M059J (cell line): ENCODE results near the gene STC2. TPM values are rescaled to one million over a fixed set of nuclear protein-coding genes. Genes with fewer than 3 reads are reported as not detected.
A peak's percentile ranks its signal among the peaks of the same experiment; 100 is the strongest.

Experiments used
- DNase-seq: peaks from one replicate; pipeline ENCODE4 v3.0.0-alpha.2; 2012; ENCODE audit warnings: low read depth
- total RNA-seq: library from RNA; depleted of rRNA; stranded (reverse); fragments of >200 nt; shearing (Covaris generic); gene quantifications from 2 replicates; pipeline ENCODE4 v1.2.3, GENCODE V29; 2014

STC2 gene
- total RNA-seq, 1 experiment from 2014 or later = 328 TPM

DNA sequence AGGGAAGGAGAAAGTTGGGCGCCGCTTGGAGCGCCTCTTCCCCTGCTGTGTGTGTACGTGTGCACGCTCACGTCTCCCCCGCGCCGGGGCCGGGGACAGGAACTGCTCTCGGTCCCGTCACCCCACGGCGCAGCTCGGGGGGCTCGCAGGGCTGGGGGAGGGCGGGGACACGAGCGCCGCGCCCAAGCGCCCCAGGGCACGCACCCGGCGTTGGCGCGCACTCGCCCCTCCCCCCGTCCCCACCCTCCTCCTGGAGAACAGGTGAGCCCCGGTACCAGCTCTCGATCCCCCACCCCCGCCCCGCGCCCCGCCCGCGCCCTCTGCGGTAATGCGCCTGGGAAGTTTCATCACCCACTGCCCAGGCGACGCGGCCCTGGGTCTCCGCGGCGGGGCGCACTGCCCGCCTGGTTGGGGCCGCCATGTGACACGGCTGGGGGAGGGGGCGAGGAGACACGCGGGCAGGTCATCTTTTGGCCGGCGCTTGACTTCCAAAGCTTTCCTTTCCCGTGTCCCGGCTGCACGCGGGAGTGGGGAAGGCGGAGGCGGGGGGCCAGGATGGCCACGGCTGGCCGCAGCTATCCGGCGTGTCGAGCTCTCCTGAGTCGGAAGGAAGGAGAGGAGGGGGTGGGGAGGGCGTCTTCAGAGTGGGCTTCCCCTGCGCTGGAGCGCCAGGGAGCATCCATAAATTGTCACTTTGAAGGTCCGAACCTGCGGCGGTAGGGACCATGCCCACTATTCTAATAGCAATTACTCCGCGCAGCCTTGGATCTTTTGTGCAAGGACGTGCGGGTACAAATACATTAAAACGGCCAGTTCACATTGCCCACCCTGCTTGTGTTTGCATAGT, 1.5 kb upstream of the STC2 start:
- DNase-seq = peak; percentile 74

DNA sequence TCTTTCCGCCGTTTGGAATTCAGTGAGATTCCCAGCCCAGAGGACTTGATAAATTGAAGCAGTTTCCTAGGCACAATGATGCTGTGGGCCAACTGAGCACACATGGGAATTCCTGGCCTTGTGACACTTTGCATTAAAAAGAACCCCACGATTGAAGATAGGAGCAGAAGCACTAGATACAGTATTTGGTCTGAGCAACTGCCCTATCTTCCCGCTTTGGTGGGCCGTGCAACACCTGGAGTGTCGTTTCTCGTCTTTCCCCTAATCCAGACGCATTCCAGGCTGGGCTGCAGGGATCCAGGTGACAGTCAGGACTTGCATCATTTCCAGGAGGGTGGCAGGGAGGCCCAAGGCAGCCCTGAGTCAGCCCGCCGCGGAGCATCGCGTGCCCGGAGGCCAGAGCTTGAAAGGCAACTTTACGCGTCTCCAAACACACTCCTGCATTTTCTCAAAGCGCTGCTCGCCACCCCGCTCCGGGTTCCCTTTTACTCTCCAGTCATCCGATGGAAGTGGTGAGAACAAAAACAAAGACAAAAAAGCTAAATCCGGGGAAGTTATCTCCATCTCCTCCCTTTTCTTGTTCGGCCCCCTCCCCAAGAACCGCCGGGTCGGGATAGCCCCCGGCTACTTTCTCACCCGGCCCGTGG, 753 bp upstream of the STC2 start:
- peak; percentile 91 for DNase-seq

DNA sequence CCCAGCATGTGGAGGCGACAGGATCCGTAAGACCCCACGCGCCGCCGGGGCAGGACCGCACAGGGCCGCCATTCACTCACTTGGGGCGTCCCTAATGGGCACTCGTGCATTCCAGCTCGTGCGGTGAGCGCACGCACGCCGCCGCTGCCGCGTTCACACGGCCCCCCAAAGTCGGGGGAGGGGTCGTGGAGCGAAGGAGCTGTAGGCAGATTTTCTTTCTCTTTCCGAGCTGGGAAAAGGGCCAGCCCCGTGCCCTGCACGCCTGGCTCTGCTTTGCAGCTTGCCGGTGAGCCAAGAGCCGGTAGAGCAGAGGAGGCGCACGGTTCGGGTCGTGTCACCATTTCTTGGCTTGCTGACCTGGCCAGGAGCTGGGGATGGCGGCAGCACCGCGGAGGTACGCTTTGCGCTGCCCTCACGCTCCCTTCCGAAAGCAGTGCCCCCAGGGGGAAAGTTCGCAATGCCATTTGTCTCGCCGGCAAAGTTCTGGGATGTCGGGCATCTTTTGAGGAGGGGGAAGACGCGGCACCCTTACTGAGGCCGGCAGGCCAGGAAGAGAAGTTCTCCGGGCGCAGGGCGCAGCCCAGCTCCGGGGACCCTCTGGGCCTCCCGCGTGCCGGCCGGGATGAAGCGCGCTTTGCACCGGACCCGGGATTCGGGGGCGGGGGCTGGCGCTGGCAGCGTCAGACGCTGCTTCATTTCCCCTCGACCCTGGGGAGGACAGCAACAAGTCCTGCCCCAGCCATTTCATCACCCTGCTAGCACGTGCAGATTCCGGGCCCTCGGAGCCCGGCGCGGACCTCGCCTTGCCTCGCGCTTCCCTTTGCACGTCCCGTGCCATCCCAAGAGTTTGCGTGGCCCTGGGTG, 898 bp downstream of the STC2 start:
- peak; percentile 54 for DNase-seq

DNA sequence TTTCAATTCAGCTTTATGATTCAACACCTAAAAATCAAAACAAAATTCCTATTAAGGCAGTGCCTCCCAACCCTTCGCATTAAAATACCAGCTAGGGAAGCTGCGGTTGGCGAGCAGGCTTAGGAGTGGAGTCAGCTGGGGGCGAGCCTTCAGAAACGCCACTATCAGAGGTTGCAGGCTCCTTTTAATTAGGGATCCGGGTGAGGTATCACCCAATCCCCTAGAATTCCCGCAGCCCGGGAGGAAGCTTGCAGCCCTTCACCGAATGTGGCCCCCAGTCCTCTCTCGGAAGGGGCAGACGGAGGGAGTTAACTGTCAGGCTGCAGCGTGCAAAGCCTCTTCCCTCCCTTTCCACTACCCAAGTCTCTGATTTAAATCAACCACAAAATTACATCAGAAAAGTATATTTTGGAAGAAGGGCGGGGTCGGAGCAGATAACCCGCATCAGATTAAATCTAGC, 1.7 kb downstream of the STC2 start:
- DNase-seq = peak; percentile 95

DNA sequence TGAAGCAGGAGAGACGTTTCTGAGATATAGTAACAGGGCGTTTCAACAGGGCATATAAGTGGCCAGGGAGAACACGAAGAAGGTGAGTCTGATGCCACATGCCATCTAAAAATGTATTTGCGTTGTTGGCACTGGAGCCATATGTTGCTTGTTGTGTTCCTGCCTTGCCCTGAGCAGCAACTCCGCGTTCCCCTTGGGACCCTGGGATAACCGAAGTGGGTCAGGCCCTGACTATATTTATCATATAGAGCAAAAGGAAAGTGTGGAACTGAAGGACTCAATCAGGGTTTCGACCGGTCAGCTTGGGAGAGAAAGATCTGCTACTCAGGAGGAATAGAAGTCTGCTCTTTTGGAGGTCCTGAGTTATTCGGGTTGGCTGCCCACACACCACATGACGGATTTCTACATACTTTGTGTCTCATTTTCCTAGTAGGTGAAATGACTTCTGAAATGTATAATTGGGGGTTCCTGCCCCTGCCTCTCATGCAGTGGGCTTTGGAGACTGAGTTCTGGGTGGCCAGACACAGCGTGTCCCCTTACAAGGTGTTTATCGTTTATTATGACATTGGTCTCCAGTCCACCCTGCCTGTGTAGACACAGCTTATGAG, 3.0 kb downstream of the STC2 start:
- DNase-seq = no peak

DNA sequence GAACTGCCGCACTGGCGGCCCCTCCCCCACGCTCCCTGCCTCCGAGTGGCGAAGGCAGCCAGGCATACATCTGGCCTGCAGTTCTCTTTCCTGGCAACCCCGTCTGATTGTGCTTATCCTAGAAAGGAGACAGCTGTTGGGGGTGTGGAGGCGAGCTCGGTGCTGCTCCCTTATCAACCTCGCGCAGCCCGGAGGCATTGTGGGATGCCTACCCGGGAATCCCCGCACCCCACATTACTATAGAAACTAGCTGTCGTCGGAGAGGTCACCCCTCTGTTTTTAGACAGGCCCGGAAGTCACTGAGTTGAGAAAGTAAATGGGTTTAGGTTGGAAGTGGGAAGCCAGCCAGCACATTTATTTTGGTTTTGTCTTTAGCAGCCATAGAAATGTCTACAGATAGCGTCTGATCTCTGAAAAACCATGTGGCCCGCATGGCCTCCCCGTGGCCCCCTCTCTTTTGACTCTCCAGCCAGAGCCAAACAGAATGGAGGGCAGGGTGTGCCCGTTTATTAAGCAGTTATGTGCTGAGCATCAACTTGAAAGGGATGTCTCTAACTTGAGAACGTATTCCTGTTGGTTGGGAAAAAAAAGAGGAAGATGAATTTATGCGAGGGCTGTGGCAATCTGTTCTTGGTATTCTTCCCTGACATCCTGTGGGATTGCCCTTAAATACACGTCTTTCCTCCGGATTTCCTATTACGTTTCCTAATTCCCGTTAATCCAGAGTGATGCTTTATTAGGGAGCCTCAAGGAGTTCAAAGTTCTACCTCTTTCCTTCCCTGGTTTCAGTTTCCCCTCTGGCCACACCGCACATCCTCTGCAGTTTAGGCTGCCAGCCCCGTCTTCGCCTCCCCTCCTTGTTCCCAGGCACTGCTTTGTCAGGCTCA, 3.9 kb downstream of the STC2 start:
- DNase-seq = no peak

DNA sequence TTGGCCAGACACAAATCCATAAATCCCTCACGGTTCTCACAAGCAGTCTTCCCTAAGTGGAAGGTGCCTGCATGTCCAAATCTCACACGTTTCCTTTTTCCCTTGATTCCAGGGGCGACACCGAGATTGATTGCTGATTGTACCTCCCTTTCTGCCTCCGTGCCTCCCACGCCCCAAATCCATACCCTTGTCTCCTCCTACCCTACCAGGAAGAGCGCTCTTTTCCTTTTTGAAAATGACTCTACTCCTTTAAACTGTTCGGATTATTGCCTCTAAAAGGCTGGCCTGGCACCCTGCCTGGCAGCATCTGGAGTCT, 4.5 kb downstream of the STC2 start:
- DNase-seq = no peak

DNA sequence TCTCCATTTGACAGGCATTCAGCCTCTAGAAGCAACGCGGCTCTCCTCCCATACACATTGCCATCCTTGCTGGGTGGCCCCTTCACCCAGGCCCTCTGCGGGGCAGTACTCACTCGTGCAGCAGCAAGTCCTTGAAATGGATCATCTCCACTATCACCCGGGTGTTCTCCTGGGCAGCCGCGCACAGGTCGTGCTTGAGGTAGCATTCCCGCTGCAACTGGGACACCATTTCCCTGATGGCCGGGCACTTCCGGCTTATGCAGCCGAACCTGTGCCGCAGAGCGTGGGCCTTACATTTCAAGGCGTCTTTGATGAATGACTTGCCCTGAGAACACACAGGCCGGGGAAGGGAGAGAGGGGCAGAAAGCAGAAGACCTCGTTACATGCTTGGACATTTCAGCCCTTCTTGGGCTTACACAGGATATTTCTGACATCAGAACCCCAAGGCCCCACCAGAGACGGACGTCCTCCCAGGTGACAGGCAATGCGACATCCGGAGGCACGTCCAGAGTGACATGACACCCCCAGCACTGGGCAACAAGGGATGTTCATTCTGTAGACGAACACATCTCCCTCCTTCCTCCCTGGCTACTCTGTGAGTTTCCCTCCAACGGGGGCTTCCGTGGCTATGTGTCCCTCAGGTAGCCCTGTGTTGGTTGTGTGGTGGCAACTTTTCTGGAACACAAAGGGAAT, 5.0 kb downstream of the STC2 start:
- no peak for DNase-seq

DNA sequence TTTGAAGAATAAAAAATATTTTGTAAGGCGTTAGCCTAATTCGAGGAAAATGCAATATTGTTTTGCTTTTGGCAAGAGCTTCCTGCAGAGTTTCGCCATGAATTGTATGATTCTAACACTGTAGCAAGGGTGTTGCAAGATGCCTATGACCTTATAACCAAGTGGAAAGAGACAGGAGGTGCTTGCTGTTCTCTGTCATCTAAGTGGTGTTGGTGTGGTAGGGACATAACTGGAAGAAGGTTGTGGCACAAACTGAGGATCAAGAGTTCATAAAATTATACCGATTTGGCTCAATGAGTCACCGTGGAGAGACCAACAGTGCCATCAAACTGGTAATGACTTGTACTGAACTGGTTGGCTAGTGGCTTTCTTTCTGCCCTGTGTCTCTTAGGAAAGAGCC, 6.3 kb downstream of the STC2 start:
- peak; percentile 54 for DNase-seq

DNA sequence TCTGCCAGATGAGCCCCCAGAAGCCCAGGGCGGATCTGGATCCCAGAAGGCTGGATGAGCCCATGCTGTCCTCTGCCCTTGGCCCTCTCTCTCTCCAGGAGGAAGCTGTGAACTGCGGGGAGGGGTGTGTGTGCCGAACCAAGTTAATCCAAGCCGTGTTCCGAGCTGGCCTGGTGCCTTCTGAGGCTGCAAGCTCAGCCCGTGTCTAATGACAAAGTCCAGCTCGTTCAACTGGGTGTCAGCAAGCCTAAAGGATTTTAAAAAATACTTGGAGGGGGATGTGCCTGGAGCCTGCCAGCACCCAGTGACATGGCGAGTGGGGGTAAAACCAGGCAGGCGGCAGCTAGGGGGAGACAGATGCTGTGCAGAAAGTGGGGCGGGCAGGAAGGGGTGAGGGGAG, 8.0 kb downstream of the STC2 start:
- no peak for DNase-seq

DNA sequence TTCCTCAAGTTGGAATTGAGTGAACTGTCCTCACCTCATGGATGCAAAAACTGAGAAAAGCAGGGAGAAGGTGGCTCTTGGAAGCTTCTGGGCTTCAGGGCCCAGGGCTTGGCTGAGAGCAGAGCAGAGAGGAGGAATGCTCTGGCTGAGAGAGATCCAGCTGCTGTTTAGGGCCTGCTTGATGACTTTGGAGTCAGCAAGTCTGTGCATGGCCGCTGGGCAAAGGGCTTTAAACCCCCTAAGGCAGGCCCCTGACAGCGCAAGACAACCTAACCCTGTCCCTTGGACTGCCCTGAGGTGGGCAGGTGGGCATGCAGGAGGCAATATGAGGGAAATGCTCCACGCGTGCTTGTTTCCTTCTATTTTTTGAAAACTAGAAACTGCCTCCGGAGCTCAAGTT, 8.6 kb downstream of the STC2 start:
- DNase-seq = no peak

DNA sequence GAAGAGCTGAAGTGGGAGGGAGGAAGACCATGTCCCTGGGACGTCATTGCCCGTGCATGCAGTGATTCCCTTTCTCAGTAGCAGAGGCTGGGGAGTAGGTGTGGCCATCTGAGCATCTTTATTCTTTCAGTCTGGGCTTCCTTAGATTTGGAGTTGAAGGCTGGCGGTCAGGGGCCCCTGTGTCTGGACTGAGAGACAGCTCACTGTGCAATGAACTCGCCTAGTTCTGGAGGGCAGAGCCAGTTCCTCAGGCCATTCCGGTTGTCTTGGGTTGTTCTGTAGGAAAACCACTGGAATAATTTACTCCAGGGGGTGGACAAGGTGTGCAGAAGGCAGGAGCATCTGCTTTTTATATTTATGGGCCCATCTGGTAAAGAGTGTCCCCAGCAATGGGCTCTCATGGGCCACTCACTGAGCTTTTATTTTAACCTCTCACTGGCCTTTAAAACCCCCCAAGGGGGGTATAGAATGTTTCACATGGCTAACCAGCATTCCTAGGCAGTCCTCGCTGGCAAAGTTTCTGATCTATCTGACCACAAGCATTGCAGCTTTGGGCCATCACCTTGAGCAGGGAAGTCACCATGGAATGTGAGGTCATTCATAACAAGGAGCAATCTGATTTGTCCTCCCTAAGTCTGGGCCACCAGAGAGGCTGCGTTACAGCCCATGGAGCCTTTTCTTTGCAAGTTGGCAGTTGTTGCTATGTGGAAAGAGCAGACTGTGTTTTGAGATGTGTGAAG, 9.2 kb downstream of the STC2 start:
- DNase-seq = peak; percentile 71

DNA sequence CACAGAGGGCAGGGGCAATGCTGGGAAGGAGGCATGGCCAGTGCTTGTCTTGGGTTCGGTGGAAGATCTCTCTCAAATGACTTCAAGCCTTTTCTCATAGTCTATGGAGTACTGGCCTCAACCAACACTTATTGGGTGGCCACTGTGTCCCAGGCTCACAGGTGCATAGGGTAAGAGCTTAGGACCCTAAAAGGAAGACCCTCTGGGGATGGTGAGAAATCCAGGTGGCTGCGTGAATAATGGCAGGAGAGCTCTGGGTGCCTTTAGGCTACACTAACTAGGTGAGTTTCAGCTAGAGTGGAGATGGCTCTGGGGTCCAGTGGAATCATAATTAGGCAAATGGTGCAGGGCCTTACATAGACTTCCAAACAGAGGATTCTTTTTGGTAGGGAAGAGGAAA, 9.9 kb downstream of the STC2 start:
- DNase-seq = no peak

DNA sequence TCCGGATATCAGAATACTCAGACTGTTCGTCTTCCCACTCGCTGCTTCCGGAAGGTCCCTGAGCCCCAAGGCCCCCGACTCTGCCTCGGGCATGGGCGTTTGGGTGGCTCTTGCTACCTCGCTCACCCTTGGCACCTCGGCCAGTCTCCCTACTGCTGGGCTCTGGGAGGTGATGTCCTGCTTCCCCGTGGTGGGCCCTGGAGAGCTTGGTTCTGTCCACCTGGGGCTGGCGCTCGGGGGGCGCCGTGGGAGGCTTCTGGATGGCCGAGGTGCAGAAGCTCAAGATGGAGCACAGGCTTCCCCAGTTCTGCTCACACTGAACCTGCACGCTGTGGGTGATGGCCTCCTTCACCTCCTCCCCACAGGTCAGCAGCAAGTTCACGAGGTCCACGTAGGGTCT, 10.4 kb downstream of the STC2 start:
- no peak for DNase-seq

DNA sequence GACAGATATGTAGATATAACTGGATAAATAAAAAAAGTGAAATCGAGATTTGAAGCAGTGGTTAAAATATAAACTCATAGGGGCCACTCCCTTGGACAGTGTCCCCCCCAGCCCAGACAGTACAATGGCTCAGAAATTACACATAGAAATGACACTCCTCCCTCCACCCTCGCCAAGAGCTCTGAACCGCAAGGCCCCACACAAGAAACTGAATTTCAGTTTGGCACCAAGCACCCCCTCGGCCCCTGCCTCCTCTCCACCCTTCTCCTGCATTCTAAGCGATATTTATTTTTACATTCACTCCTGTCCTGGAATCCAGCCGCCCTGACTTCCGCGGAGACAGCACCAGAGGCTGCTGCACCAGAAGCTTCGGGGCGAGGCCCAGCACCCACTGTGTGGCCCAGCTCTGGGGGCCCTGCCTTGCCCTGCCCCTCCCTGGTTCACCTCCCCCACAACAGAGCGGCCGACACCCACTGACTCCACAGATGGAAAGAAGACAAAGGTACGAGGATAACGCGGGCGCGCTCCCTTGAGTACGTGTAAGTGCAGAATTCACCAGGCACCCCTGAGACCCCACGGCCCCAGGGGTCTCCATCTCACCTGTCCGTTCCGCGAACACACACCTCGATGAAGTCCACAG, 11.0 kb downstream of the STC2 start:
- no peak for DNase-seq

DNA sequence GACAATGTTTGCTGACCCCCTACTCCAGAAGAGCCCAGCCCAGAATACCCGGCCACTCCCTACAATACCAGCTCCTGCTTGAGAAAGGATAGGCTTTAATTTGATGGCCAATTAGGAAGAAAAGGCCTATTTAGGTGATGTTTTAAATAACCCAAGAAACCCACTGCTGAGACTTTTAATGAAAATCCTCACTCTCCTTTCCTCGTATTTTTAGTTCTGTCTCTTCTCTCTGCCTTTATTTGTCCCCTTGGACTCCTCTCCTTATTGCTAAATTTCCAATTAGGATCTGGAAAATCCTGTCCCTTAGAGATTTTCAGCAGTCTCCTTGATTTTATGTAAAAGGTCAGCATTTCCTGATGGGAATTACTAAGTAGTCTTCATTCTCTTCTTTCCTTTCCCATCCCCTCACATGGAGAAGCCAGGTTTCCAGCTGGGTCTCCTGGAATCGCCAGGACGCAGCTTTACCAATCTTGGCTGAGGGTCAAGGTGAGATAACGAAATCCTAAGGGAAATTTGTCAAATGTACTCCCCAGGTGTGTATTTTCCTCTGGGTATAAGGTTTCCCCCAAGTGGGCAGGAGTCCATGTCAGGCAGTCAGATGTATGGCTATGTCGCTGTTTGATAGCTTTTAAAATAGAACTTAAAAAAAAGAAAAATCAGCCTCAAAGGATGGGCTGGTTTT, 11.7 kb downstream of the STC2 start:
- no peak for DNase-seq

DNA sequence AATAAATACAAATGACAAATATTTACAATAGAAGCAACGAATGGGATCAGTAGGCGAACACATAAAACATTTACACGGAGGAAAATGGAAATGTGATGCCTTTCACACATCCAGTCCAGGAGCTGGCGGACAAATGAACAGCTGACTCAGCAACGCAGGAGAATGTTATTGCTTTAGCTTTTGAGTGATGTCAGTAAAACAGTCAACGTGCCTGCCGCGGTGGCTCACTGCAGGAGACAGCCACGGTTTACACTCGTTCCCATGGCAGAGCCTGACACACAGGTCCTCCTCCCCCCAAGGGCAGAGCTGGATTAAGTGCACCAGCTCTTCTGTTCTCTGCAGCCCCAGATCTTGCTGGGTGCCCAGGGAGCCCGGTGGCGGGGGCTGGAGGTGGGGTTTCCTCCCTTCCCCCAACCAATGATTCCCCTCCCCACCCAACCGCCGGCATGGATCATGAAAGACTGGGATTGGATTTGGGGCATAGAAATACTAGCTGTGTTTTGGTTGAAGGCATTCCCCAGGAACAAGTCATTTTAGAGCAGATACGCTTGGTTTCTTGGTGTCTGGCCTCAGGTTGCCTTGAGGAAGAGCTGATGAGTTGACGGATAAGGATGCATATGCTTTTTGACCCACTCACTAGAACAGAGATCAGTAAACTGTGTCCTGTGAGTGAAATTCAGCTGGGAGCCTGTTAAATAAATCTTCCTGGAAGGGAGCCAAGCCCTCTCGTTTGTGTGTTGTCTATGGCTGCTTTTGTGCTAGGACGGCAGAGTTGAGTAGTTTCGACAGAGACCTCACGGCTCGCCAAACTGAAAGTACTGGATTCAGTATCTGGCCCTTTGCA, 12.5 kb downstream of the STC2 start:
- peak; percentile 94 for DNase-seq
